Parathyroid adenoma (tissue), 2 donors: ENCODE results near the gene NACA.

Experiments
- H2AFZ ChIP-seq: fragments of 300-600 bp; sonication (generic); one replicate; pipeline ENCODE4 v1.7.0; 2017; ENCODE audit warnings: antibody characterized with exemption, mild to moderate bottlenecking
- H3K27ac ChIP-seq: fragments of 300-600 bp; sonication (generic); one replicate; pipeline ENCODE4 v1.7.0; 2017
- H3K27me3 ChIP-seq: fragments of 300-600 bp; sonication (generic); one replicate; pipeline ENCODE4 v1.7.0; 2017; ENCODE audit warnings: low read length; ENCODE audit not compliant: control insufficient read depth, insufficient read depth
- H3K36me3 ChIP-seq: fragments of 300-600 bp; sonication (generic); one replicate; pipeline ENCODE4 v1.7.0; 2017; ENCODE audit warnings: low read length; ENCODE audit not compliant: control insufficient read depth, insufficient read depth
- H3K4me1 ChIP-seq: fragments of 300-600 bp; sonication (generic); one replicate; pipeline ENCODE4 v1.7.0; 2017; ENCODE audit warnings: control low read depth
- H3K4me2 ChIP-seq: fragments of 300-600 bp; sonication (generic); one replicate; pipeline ENCODE4 v1.7.0; 2017; ENCODE audit warnings: low read length
- H3K4me3 ChIP-seq: fragments of 300-600 bp; sonication (generic); one replicate; pipeline ENCODE4 v1.7.0; 2017; ENCODE audit warnings: low read depth, low read length
- H3K79me2 ChIP-seq: fragments of 300-600 bp; sonication (generic); one replicate; pipeline ENCODE4 v1.7.0; 2017; ENCODE audit warnings: control low read depth
- H3K9ac ChIP-seq: fragments of 300-600 bp; sonication (generic); one replicate; pipeline ENCODE4 v1.7.0; 2017; ENCODE audit warnings: mild to moderate bottlenecking
- H3K9me3 ChIP-seq: fragments of 300-600 bp; sonication (generic); one replicate; pipeline ENCODE4 v1.7.0; 2017; ENCODE audit warnings: low read length; ENCODE audit not compliant: control insufficient read depth
- TF ChIP-seq, protein P1 (sequence below): fragments of 300-600 bp; sonication (generic); IDR thresholded peaks from one replicate; pipeline ENCODE4 v1.7.0; 2017; ENCODE audit warnings: antibody characterized with exemption, mild to moderate bottlenecking
- donor health status: primary hyperparathyroidism.

Gene NACA

GRCh38 chr12:56724972-56725722 lies at the start of gene NACA:
Gene NACA, minus strand, starts transcription at chr12:56725299. Its CDS starts 778 bp downstream, at chr12:56724521.
- TF ChIP-seq, protein P1, sequence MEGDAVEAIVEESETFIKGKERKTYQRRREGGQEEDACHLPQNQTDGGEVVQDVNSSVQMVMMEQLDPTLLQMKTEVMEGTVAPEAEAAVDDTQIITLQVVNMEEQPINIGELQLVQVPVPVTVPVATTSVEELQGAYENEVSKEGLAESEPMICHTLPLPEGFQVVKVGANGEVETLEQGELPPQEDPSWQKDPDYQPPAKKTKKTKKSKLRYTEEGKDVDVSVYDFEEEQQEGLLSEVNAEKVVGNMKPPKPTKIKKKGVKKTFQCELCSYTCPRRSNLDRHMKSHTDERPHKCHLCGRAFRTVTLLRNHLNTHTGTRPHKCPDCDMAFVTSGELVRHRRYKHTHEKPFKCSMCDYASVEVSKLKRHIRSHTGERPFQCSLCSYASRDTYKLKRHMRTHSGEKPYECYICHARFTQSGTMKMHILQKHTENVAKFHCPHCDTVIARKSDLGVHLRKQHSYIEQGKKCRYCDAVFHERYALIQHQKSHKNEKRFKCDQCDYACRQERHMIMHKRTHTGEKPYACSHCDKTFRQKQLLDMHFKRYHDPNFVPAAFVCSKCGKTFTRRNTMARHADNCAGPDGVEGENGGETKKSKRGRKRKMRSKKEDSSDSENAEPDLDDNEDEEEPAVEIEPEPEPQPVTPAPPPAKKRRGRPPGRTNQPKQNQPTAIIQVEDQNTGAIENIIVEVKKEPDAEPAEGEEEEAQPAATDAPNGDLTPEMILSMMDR, result no peak
- H3K4me1 ChIP-seq, result peaks cover 27% of the 10 kb centered on the region
- H3K4me3 ChIP-seq, result peak within 1 kb of the TSS; percentile 98
- peak within 1 kb of the TSS; percentile 86 for H3K9ac ChIP-seq
- no peaks in the 10 kb centered on the region for H3K27me3 ChIP-seq
- no peaks in the 10 kb centered on the region for H3K9me3 ChIP-seq
- H3K4me2 ChIP-seq, result peak within 1 kb of the TSS; percentile 91
- peak within 1 kb of the TSS; percentile 99 for H2AFZ ChIP-seq
- no peaks in the 10 kb centered on the region for H3K36me3 ChIP-seq
- peaks cover 49% of the 10 kb centered on the region for H3K79me2 ChIP-seq
- peak within 1 kb of the TSS; percentile 96 for H3K27ac ChIP-seq

DNA sequence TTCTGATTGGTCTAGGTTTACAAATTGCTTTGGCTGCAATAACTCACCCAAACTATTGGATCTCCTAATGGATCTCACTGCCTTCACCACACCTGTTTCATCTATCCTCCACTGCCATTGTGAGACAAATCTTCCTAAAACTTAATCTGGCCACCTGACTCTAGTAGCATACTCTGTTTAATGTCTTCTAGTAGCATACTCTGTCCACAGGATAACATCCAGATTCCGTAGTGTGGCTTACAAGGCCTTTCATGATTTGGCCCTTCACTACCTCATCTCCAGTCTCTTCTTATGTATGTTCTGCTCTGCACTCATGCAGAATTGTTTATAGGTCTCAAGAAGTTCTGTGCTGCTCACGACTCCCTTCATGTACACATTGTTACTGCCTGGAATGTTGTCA lies 48.0 kb upstream of the NACA start:
- no peaks in the 10 kb centered on the region for H3K27me3 ChIP-seq
- no peaks in the 10 kb centered on the region for H3K36me3 ChIP-seq
- H3K9me3 ChIP-seq, result no peaks in the 10 kb centered on the region
- H3K4me1 ChIP-seq, result no peaks in the 10 kb centered on the region
- no peak overlapping the region for H3K4me3 ChIP-seq
- H3K27ac ChIP-seq, result no peak overlapping the region
- no peak overlapping the region for H3K9ac ChIP-seq
- H3K4me2 ChIP-seq, result no peak overlapping the region
- TF ChIP-seq, protein P1, result no peak
- H2AFZ ChIP-seq, result no peak overlapping the region
- H3K79me2 ChIP-seq, result no peaks in the 10 kb centered on the region

DNA sequence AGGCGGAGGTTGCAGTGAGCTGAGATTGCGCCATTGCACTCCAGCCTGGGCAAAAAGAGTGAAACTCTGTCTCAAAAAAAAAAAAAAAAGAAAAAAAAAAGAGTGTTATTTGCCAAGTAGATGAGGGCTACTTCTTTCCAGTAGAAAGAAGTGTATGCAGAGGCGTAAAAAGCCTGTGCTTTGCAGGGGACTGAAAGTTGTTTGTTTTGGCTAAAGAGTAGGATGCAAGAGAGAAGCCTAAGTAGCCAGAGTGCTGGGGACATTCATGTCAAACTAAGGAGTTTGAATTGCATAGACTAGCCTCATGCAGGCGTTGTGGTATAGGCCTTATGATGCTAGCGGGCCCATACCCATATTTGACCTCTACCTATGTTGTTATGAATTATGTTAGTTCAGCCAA lies 47.5 kb upstream of the NACA start:
- Histone ChIP-seq H2AFZ (no peak overlapping the region), H3K27ac (no peak overlapping the region), H3K27me3 (no peaks in the 10 kb centered on the region), H3K4me1 (no peaks in the 10 kb centered on the region), H3K36me3 (no peaks in the 10 kb centered on the region), H3K9ac (no peak overlapping the region), H3K4me3 (no peak overlapping the region), H3K79me2 (no peaks in the 10 kb centered on the region), H3K4me2 (no peak overlapping the region), H3K9me3 (no peaks in the 10 kb centered on the region)
- TF ChIP-seq, protein P1, result no peak

DNA sequence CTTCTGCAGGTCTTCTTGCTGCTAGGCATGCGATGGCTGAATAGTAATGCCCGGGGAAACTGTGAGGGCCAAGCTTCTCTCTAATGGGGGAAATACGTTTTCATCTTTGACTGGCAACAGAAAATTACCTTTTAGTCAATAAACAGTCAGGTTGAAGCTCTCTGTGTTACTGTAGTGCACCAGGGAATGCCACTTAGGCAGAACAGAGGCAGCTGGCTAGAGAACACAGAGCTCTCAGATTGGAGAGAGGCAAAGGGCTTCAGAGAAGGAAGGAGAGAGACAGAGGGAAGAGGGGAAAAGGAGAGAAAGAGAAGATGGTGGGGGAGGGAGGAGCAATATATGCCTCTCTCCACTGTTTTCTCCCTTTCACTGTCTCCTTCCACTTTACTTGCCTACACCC lies 44.8 kb upstream of the NACA start:
- Histone ChIP-seq H3K4me2 (no peak overlapping the region), H3K4me1 (no peaks in the 10 kb centered on the region), H3K27ac (no peak overlapping the region), H3K9me3 (no peaks in the 10 kb centered on the region), H2AFZ (no peak overlapping the region), H3K27me3 (no peaks in the 10 kb centered on the region), H3K36me3 (no peaks in the 10 kb centered on the region), H3K79me2 (no peaks in the 10 kb centered on the region), H3K4me3 (no peak overlapping the region), H3K9ac (no peak overlapping the region)
- TF ChIP-seq, protein P1, result no peak

- Histone ChIP-seq H3K4me1 (no peaks in the 10 kb centered on the region), H3K9ac (no peak overlapping the region), H3K79me2 (no peaks in the 10 kb centered on the region), H2AFZ (no peak overlapping the region), H3K27me3 (no peaks in the 10 kb centered on the region), H3K9me3 (no peaks in the 10 kb centered on the region), H3K4me3 (no peak overlapping the region), H3K4me2 (no peak overlapping the region), H3K36me3 (no peaks in the 10 kb centered on the region), H3K27ac (no peak overlapping the region)
- TF ChIP-seq, protein P1, result no peak
Observed at GRCh38 chr12:56768424-56768823, 43.3 kb upstream of the NACA start.
